ENCODE data around the gene MNT.

GRCh38 chr17:2357931-2358434, 42.9 kb downstream of the MNT start:
- no peak for TF ChIP-seq EGR1 (IDR thresholded peaks at IDR 0.05; ENCODE audit: borderline replicate concordance, low read depth, low read length)
- TF ChIP-seq CTCF (IDR thresholded peaks at IDR 0.05; ENCODE audit: control extremely low read depth in 1 of 3, insufficient read depth in 1 of 3, low read depth in 1 of 3, low read length in 3 of 3) = no peak
- no peak for TF ChIP-seq TBP (IDR thresholded peaks at IDR 0.05; ENCODE audit: low read depth, low read length)
- no peak for TF ChIP-seq EP300 (IDR thresholded peaks at IDR 0.05; ENCODE audit: borderline replicate concordance in 1 of 2, low read depth in 2 of 2, low read length in 2 of 2)
- TF ChIP-seq RBBP5 (IDR thresholded peaks at IDR 0.05; ENCODE audit: borderline replicate concordance, low read depth, low read length) = no peak
- no peak for TF ChIP-seq HDAC6 (IDR thresholded peaks at IDR 0.05; ENCODE audit: low read depth, low read length)
- no peak for TF ChIP-seq POLR2A (IDR thresholded peaks at IDR 0.05; ENCODE audit: control extremely low read depth in 1 of 2, low read depth in 2 of 2, low read length in 2 of 2)
- TF ChIP-seq ATF2 (IDR thresholded peaks at IDR 0.05; ENCODE audit: low read length) = no peak
- no peak for TF ChIP-seq E2F6 (IDR thresholded peaks at IDR 0.05)
- TF ChIP-seq HDAC2 (IDR thresholded peaks at IDR 0.05; ENCODE audit: borderline replicate concordance in 1 of 2, low read depth in 2 of 2, low read length in 2 of 2) = no peak
- TF ChIP-seq RFX5 (IDR thresholded peaks at IDR 0.05; ENCODE audit: borderline replicate concordance, low read depth, low read length) = no peak
- no peak for TF ChIP-seq RAD21 (IDR thresholded peaks at IDR 0.05 in 1 of 2, conservative IDR thresholded peaks at IDR 0.05 in 1 of 2; ENCODE audit: low read depth in 2 of 2, low read length in 2 of 2)
